IPS-15b (cell line): ENCODE measurements around the gene SMIM29.

Experiments
- H3K27me3 ChIP-seq: one replicate; pipeline ENCODE4 v1.6.1; 2013; ENCODE audit warnings: low read length; ENCODE audit not compliant: control insufficient read depth, insufficient read depth
- H3K36me3 ChIP-seq: one replicate; pipeline ENCODE4 v1.6.1; 2013; ENCODE audit warnings: low read length; ENCODE audit not compliant: control insufficient read depth, insufficient read depth
- H3K4me1 ChIP-seq: one replicate; pipeline ENCODE4 v1.6.1; 2013; ENCODE audit warnings: mild to moderate bottlenecking, low read length; ENCODE audit not compliant: control insufficient read depth, insufficient read depth
- H3K4me3 ChIP-seq: one replicate; pipeline ENCODE4 v1.5.1; 2013; ENCODE audit warnings: low read depth, low read length
- H3K9ac ChIP-seq: one replicate; pipeline ENCODE4 v1.6.1; 2013; ENCODE audit warnings: low read depth, mild to moderate bottlenecking, low read length
- H3K9me3 ChIP-seq: one replicate; pipeline ENCODE4 v1.6.1; 2013; ENCODE audit warnings: mild to moderate bottlenecking, low read length; ENCODE audit not compliant: control insufficient read depth, insufficient read depth

SMIM29 gene

DNA sequence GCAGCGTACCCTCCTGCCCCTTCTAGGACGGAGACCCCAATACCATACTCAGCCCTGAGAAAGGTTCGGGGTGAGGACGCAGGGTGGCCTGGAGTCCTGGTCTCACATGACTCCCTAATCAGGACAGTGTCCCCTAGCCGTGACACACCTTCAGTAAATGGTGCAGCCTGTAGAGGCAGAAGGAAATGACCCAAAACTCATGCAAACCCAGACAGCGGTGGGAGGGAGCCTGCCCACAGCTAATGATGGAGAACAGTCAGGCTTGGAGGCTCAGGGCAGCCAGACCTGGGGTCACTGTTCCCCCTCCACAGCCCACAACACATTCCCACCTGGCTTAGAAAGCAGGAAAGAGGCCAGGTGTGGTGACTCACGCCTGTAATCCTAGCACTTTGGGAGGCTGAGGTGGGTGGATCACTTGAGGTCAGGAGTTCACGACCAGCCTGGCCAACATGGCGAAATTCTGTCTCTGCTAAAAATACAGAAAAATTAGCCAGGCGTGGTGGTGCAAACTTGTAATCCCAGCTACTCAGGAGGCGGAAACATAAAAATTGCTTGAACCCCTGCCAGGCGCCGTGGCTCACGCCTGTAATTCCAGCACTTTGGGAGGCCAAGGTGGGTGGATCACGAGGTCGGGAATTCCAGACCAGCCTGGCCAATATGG lies 20.9 kb downstream of the SMIM29 start:
- H3K9me3 ChIP-seq = no peaks in the 10 kb centered on the region
- peaks cover 25% of the 10 kb centered on the region for H3K4me1 ChIP-seq
- no peak overlapping the region for H3K4me3 ChIP-seq
- H3K9ac ChIP-seq = peak overlapping the region; percentile 79
- no peaks in the 10 kb centered on the region for H3K27me3 ChIP-seq
- no peaks in the 10 kb centered on the region for H3K36me3 ChIP-seq

- H3K36me3 ChIP-seq = no peaks in the 10 kb centered on the region
- no peaks in the 10 kb centered on the region for H3K9me3 ChIP-seq
- H3K4me1 ChIP-seq = peaks cover 26% of the 10 kb centered on the region
- H3K4me3 ChIP-seq = peak overlapping the region; percentile 37
- no peaks in the 10 kb centered on the region for H3K27me3 ChIP-seq
- peak overlapping the region; percentile 81 for H3K9ac ChIP-seq
These were observed 21.8 kb downstream of the SMIM29 start for GRCh38 chr6:34226731-34227586.

- no peaks in the 10 kb centered on the region for H3K36me3 ChIP-seq
- H3K9ac ChIP-seq = no peak overlapping the region
- H3K4me3 ChIP-seq = no peak overlapping the region
- no peaks in the 10 kb centered on the region for H3K27me3 ChIP-seq
- peaks cover 26% of the 10 kb centered on the region for H3K4me1 ChIP-seq
- H3K9me3 ChIP-seq = no peaks in the 10 kb centered on the region
These were observed 22.7 kb downstream of the SMIM29 start for GRCh38 chr6:34226066-34226465.

DNA sequence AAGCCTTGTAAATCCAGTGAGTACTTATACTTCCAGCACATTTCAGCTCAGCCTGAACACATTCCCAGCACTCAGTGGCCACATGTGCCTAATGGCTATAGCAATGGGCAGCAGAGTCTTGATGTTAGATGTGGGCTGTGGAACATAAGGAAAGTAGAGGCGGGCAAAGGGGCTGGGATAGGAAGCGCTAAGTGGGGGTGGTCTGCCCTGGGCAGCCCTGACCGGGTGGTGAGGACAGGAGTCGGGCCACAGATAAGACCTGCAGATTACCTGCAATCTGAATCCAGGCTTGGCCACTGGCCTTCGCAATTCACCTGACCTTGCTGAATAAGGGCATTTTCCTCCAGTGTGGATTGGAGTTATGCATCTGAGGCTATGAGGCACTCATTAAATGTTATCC lies 23.3 kb downstream of the SMIM29 start:
- Histone ChIP-seq H3K9ac (no peak overlapping the region), H3K9me3 (no peaks in the 10 kb centered on the region), H3K4me1 (peaks cover 26% of the 10 kb centered on the region), H3K27me3 (no peaks in the 10 kb centered on the region), H3K36me3 (no peaks in the 10 kb centered on the region), H3K4me3 (no peak overlapping the region)

GRCh38 chr6:34223956-34224940 lies 24.6 kb downstream of the SMIM29 start:
- peak overlapping the region; percentile 62 for H3K4me3 ChIP-seq
- no peaks in the 10 kb centered on the region for H3K36me3 ChIP-seq
- no peaks in the 10 kb centered on the region for H3K27me3 ChIP-seq
- H3K9me3 ChIP-seq = no peaks in the 10 kb centered on the region
- peak overlapping the region; percentile 85 for H3K9ac ChIP-seq
- peaks cover 26% of the 10 kb centered on the region for H3K4me1 ChIP-seq

- Histone ChIP-seq H3K36me3 (no peaks in the 10 kb centered on the region), H3K9ac (no peak overlapping the region), H3K4me1 (peaks cover 26% of the 10 kb centered on the region), H3K4me3 (peak overlapping the region; percentile 62), H3K9me3 (no peaks in the 10 kb centered on the region), H3K27me3 (no peaks in the 10 kb centered on the region)
These were observed 25.3 kb downstream of the SMIM29 start for GRCh38 chr6:34223381-34223955.

DNA sequence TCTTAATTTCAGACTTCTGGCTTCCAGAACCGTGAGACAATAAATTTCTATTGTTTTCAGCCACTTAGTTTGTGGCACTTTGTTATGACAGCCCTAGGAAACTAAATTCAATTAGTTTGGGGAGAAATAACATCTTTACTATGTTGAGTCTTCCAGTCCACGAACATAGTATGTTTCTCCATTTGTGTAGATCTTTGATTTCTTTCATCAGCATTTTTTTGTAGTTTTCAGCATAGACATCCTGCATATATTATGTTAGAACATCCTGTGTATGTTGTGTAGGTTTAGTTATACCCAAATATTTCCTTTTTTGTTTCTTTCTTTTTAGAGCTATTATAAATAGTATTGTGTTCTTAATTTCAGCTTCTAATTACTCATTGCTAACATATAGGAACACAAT lies 30.1 kb downstream of the SMIM29 start:
- Histone ChIP-seq H3K9me3 (no peaks in the 10 kb centered on the region), H3K4me1 (peaks cover 9% of the 10 kb centered on the region), H3K9ac (no peak overlapping the region), H3K36me3 (no peaks in the 10 kb centered on the region), H3K4me3 (no peak overlapping the region), H3K27me3 (no peaks in the 10 kb centered on the region)

GRCh38 chr6:34213772-34214171 lies 35.0 kb downstream of the SMIM29 start:
- Histone ChIP-seq H3K4me1 (no peaks in the 10 kb centered on the region), H3K9ac (no peak overlapping the region), H3K27me3 (no peaks in the 10 kb centered on the region), H3K9me3 (no peaks in the 10 kb centered on the region), H3K36me3 (no peaks in the 10 kb centered on the region), H3K4me3 (no peak overlapping the region)

DNA sequence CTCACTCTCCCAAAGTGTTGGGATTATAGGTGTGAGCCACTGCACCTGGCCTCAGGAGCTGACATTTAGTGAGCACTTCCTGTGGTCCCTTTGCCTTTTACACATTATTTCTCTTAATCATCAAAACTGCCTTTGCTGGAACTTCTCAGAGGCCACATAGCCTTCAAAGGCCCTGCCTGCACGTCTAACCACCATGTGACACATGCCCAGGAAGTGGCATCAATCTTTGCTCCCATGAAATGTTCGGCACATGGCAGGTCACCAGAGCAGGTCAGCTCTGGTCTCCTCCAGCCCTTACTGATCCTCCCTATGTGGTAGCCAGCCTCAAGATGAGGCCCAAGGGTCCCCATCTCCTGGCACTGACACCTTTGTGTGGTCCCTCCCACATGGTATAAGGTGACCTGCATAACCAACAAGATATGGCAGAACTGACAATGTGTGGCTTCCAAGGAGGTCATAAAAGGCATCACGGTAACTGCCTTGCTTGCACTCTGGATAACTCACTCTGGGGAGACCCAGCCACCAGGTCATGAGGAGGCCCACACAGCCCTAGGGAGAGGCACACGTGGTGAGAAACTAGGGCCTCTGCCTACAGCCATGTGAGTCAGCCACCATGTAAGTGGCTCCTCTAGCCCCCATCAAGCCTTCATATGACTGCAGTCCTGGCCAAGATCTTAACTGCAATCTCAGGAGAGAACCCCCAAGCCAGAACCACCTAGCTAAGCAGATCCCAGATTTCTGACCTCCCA lies 40.9 kb downstream of the SMIM29 start:
- no peak overlapping the region for H3K9ac ChIP-seq
- no peaks in the 10 kb centered on the region for H3K9me3 ChIP-seq
- no peak overlapping the region for H3K4me3 ChIP-seq
- H3K27me3 ChIP-seq = no peaks in the 10 kb centered on the region
- H3K4me1 ChIP-seq = peaks cover 7% of the 10 kb centered on the region
- no peaks in the 10 kb centered on the region for H3K36me3 ChIP-seq

GRCh38 chr6:34206726-34207125 lies 42.1 kb downstream of the SMIM29 start:
- Histone ChIP-seq H3K27me3 (no peaks in the 10 kb centered on the region), H3K9ac (no peak overlapping the region), H3K4me3 (no peak overlapping the region), H3K9me3 (no peaks in the 10 kb centered on the region), H3K36me3 (no peaks in the 10 kb centered on the region), H3K4me1 (peaks cover 7% of the 10 kb centered on the region)

- no peaks in the 10 kb centered on the region for H3K27me3 ChIP-seq
- no peaks in the 10 kb centered on the region for H3K9me3 ChIP-seq
- H3K4me1 ChIP-seq = peaks cover 7% of the 10 kb centered on the region
- no peak overlapping the region for H3K9ac ChIP-seq
- no peak overlapping the region for H3K4me3 ChIP-seq
- no peaks in the 10 kb centered on the region for H3K36me3 ChIP-seq
These were observed 42.9 kb downstream of the SMIM29 start for GRCh38 chr6:34205916-34206315.
